Hepatocyte (in vitro differentiated cells): ENCODE data around the gene SLC35E2B. TPM values are rescaled to one million over a fixed set of nuclear protein-coding genes. Genes with fewer than 3 reads are reported as not detected.
"Not testable (repeated sequence)": the region's sequence is repeated elsewhere in the genome, so short reads cannot be mapped to it uniquely, and the experiment has no call there.

ENCODE experiments used
- DNase-seq: peaks from one replicate; pipeline ENCODE4 v3.0.0-alpha.2; 2016; ENCODE audit warnings: low spot score
- H2AFZ ChIP-seq: fragments of 200-600 bp; sonication (generic); 2 replicates; pipeline ENCODE4 v1.6.0; 2016; ENCODE audit warnings: antibody characterized with exemption, mild to moderate bottlenecking
- H3K27ac ChIP-seq: fragments of 200-600 bp; sonication (generic); 2 replicates; pipeline ENCODE4 v1.5.1; 2016; ENCODE audit warnings: mild to moderate bottlenecking
- H3K27me3 ChIP-seq: fragments of 200-600 bp; sonication (generic); 2 replicates; pipeline ENCODE4 v1.6.1; 2016
- H3K36me3 ChIP-seq: fragments of 200-600 bp; sonication (generic); replicated peaks from 2 replicates; pipeline ENCODE4 v1.5.1; 2016; ENCODE audit warnings: low read depth; ENCODE audit not compliant: insufficient read depth
- H3K4me1 ChIP-seq: fragments of 200-600 bp; sonication (generic); 2 replicates; pipeline ENCODE4 v1.5.1; 2016; ENCODE audit warnings: mild to moderate bottlenecking, moderate library complexity; ENCODE audit not compliant: insufficient read depth
- H3K4me2 ChIP-seq: fragments of 200-600 bp; sonication (generic); 2 replicates; pipeline ENCODE4 v1.6.0; 2016
- H3K4me3 ChIP-seq: fragments of 200-600 bp; sonication (generic); 2 replicates; pipeline ENCODE4 v1.5.1; 2016; ENCODE audit warnings: mild to moderate bottlenecking
- H3K79me2 ChIP-seq: fragments of 200-600 bp; sonication (generic); 2 replicates; pipeline ENCODE4 v1.6.0; 2017; ENCODE audit warnings: mild to moderate bottlenecking
- H3K9me2 ChIP-seq: fragments of 200-600 bp; sonication (generic); replicated peaks from 2 replicates; pipeline ENCODE4 v1.6.0; 2017; ENCODE audit warnings: mild to moderate bottlenecking; ENCODE audit not compliant: insufficient read depth
- H3K9me3 ChIP-seq: fragments of 200-600 bp; sonication (generic); 2 replicates; pipeline ENCODE4 v1.5.1; 2016; ENCODE audit warnings: low read depth, mild to moderate bottlenecking
- H4K20me1 ChIP-seq: fragments of 200-600 bp; sonication (generic); 2 replicates; pipeline ENCODE4 v1.6.0; 2016; ENCODE audit warnings: mild to moderate bottlenecking; ENCODE audit not compliant: insufficient read depth, poor library complexity, severe bottlenecking
- CTCF ChIP-seq: fragments of 200-600 bp; sonication (generic); IDR thresholded peaks from 2 replicates; pipeline ENCODE4 v1.5.1; 2016; ENCODE audit warnings: antibody characterized with exemption, mild to moderate bottlenecking; ENCODE audit not compliant: poor library complexity
- EZH2 ChIP-seq: fragments of 200-600 bp; sonication (generic); IDR thresholded peaks from 2 replicates; pipeline ENCODE4 v1.6.1; 2016; ENCODE audit warnings: antibody characterized with exemption, mild to moderate bottlenecking, borderline replicate concordance
- EZH2phosphoT487 ChIP-seq: fragments of 200-600 bp; sonication (generic); IDR thresholded peaks from one replicate; pipeline ENCODE4 v1.6.1; 2018; ENCODE audit warnings: antibody characterized with exemption, mild to moderate bottlenecking, low read depth, moderate library complexity; ENCODE audit not compliant: unreplicated experiment, severe bottlenecking
- WGBS: methylation state at CpG from one replicate; pipeline ENCODE4 v1.1.6; 2016; ENCODE audit warnings: low lambda C conversion rate; ENCODE audit errors: missing lambda C conversion rate; 5-methylcytosine and 5-hydroxymethylcytosine counted together
- polyA plus RNA-seq: library from polyadenylated mRNA; unstranded; fragments of >200 nt; fragmentation: Nextera tagmentation; extraction: Ambion mirVana; gene quantifications from 2 replicates; pipeline ENCODE4 v1.2.1, GENCODE V29; 2016
- total RNA-seq: library from RNA; depleted of rRNA; stranded (reverse); fragments of >200 nt; gene quantifications from 2 replicates; pipeline ENCODE4 v1.2.3, GENCODE V29; 2014

SLC35E2B gene
- total and polyA plus RNA-seq, 2 experiments from 2014 or later = 29.2 to 46.7 TPM

GRCh38 chr1:1674806-1675205 lies 17.8 kb downstream of the SLC35E2B start:
- peaks cover 11% of the 10 kb centered on the region for H4K20me1 ChIP-seq
- not testable (repeated sequence) for H3K4me1 ChIP-seq, H3K27me3 ChIP-seq, H3K36me3 ChIP-seq, H3K9me2 ChIP-seq, H2AFZ ChIP-seq, H3K4me2 ChIP-seq, H3K27ac ChIP-seq, H3K4me3 ChIP-seq, H3K9me3 ChIP-seq, DNase-seq
- 85% methylated on average over 17 of the region's 21 CpGs for WGBS
- peaks cover 27% of the 10 kb centered on the region for H3K79me2 ChIP-seq

- no peaks in the 10 kb centered on the region for H3K36me3 ChIP-seq
- H3K9me2 ChIP-seq = no peaks in the 10 kb centered on the region
- no peak overlapping the region for H3K4me3 ChIP-seq
- no peaks in the 10 kb centered on the region for H3K4me1 ChIP-seq
- H3K4me2 ChIP-seq = no peak overlapping the region
- TF ChIP-seq EZH2phosphoT487 (no peak), EZH2 (no peak), CTCF (no peak)
- no peak overlapping the region for H3K27ac ChIP-seq
- H2AFZ ChIP-seq = no peak overlapping the region
- WGBS = 98% methylated on average over 25 of the region's 25 CpGs
- no peaks in the 10 kb centered on the region for H3K9me3 ChIP-seq
- H3K27me3 ChIP-seq = no peaks in the 10 kb centered on the region
- DNase-seq = no peak
- H4K20me1 ChIP-seq = no peaks in the 10 kb centered on the region
- peaks cover 3% of the 10 kb centered on the region for H3K79me2 ChIP-seq
These were observed 20.2 kb downstream of the SLC35E2B start for GRCh38 chr1:1672181-1672965.

GRCh38 chr1:1671365-1672119 lies 21.1 kb downstream of the SLC35E2B start:
- no peak for TF ChIP-seq EZH2
- no peak for TF ChIP-seq EZH2phosphoT487
- TF ChIP-seq CTCF = no peak
- 90% methylated on average over 27 of the region's 27 CpGs for WGBS
- Histone ChIP-seq H3K9me2 (no peaks in the 10 kb centered on the region), H3K36me3 (no peaks in the 10 kb centered on the region), H3K4me1 (no peaks in the 10 kb centered on the region), H3K27me3 (no peaks in the 10 kb centered on the region), H2AFZ (no peak overlapping the region), H3K9me3 (no peaks in the 10 kb centered on the region), H4K20me1 (no peaks in the 10 kb centered on the region), H3K4me3 (no peak overlapping the region), H3K4me2 (no peak overlapping the region), H3K27ac (no peak overlapping the region), H3K79me2 (peaks cover 2% of the 10 kb centered on the region)
- no peak for DNase-seq

GRCh38 chr1:1670866-1671265 lies 21.7 kb downstream of the SLC35E2B start:
- Histone ChIP-seq H2AFZ (no peak overlapping the region), H3K9me2 (no peaks in the 10 kb centered on the region), H4K20me1 (no peaks in the 10 kb centered on the region), H3K27ac (no peak overlapping the region), H3K79me2 (peaks cover 2% of the 10 kb centered on the region), H3K36me3 (no peaks in the 10 kb centered on the region), H3K9me3 (no peaks in the 10 kb centered on the region), H3K4me3 (no peak overlapping the region), H3K4me1 (no peaks in the 10 kb centered on the region), H3K27me3 (no peaks in the 10 kb centered on the region), H3K4me2 (no peak overlapping the region)
- DNase-seq = no peak
- no peak for TF ChIP-seq CTCF
- TF ChIP-seq EZH2 = no peak
- no peak for TF ChIP-seq EZH2phosphoT487
- 96% methylated on average over 24 of the region's 24 CpGs for WGBS
